ENCODE results near the gene ATOH8.

Gene ATOH8

GRCh38 chr2:85774126-85774978, 20.6 kb downstream of the ATOH8 start:
- no peak for TF ChIP-seq CTCF (IDR thresholded peaks at IDR 0.05; ENCODE audit: low read depth, low read length, missing control alignments)
- no peak overlapping the region for H3K4me3 ChIP-seq (ENCODE audit: low read depth, low read length)
- no peak for DNase-seq (ENCODE audit: low read depth)

GRCh38 chr2:85775406-85776381, 21.9 kb downstream of the ATOH8 start:
- no peak overlapping the region for H3K4me3 ChIP-seq (ENCODE audit: low read depth, low read length)
- no peak for TF ChIP-seq CTCF (IDR thresholded peaks at IDR 0.05; ENCODE audit: low read depth, low read length, missing control alignments)
- no peak for DNase-seq (ENCODE audit: low read depth)

- DNase-seq (ENCODE audit: low read depth) = no peak
- no peak for TF ChIP-seq CTCF (IDR thresholded peaks at IDR 0.05; ENCODE audit: low read depth, low read length, missing control alignments)
Observed at GRCh38 chr2:85776672-85777071, 22.9 kb downstream of the ATOH8 start.

GRCh38 chr2:85777441-85777861, 23.7 kb downstream of the ATOH8 start:
- H3K4me3 ChIP-seq (ENCODE audit: low read depth, low read length) = no peak overlapping the region
- no peak for DNase-seq (ENCODE audit: low read depth)
- TF ChIP-seq CTCF (IDR thresholded peaks at IDR 0.05; ENCODE audit: low read depth, low read length, missing control alignments) = no peak

More at GRCh38 chr2:85776672-85777071, 22.9 kb downstream of the ATOH8 start:
- no peak overlapping the region for H3K4me3 ChIP-seq (ENCODE audit: low read depth, low read length)

GRCh38 chr2:85778646-85779379, 25.0 kb downstream of the ATOH8 start:
- H3K4me3 ChIP-seq (ENCODE audit: low read depth, low read length) = no peak overlapping the region
- no peak for TF ChIP-seq CTCF (IDR thresholded peaks at IDR 0.05; ENCODE audit: low read depth, low read length, missing control alignments)
- no peak for DNase-seq (ENCODE audit: low read depth)

- DNase-seq (ENCODE audit: low read depth) = no peak
- H3K4me3 ChIP-seq (ENCODE audit: low read depth, low read length) = no peak overlapping the region
- TF ChIP-seq CTCF (IDR thresholded peaks at IDR 0.05; ENCODE audit: low read depth, low read length, missing control alignments) = no peak
Observed at GRCh38 chr2:85779641-85780315, 26.0 kb downstream of the ATOH8 start.

Measured in GM12864 (cell line).